H1 (cell line): ENCODE results near the gene KISS1R. TPM values are rescaled to one million over a fixed set of nuclear protein-coding genes. Genes with fewer than 3 reads are reported as not detected.

ENCODE experiments used
- BRCA1 ChIP-seq: IDR thresholded peaks from 2 replicates; pipeline ENCODE4 v1.6.1; 2012; ENCODE audit warnings: low read depth, low read length, improper control_type of control experiment
- RBBP5 ChIP-seq: IDR thresholded peaks from 2 replicates; pipeline ENCODE4 v1.7.1; 2012; ENCODE audit warnings: low read depth, mild to moderate bottlenecking, inconsistent platforms, low read length, moderate library complexity, borderline replicate concordance
- ZNF274 ChIP-seq: IDR thresholded peaks from 2 replicates; pipeline ENCODE4 v1.7.0; 2012; ENCODE audit warnings: low read length, borderline replicate concordance; ENCODE audit errors: extremely low read depth
- polyA plus RNA-seq, 7 experiments: library from polyadenylated mRNA; depleted of rRNA in 3 of 7; stranded (reverse) in 5 of 7; unstranded in 2 of 7; fragments of >200 nt in 5 of 7; fragments of 200-250 nt in 2 of 7; gene quantifications; 1 replicate in 5 of 7; 2 replicates in 1 of 7; 4 replicates in 1 of 7; pipeline versions ENCODE4 v1.2.1 to v1.2.3, GENCODE V29; 2011 to 2013; ENCODE audit warnings: missing spikeins in 2 of 7, mixed read lengths in 2 of 7
- total RNA-seq: library from RNA; stranded (reverse); fragmentation: NEBNext Ultra II Directional; extraction: Animal tissue kit (Norgen Biotek cat#: 25700); gene quantifications from 2 replicates; pipeline ENCODE4 v1.2.1, GENCODE V29; 2021

Gene KISS1R
- total and polyA plus RNA-seq, 2 of the 8 experiments (the other 6 are each of a cell fraction or from before 2014, with no cell fraction given): 2.3 to 2.7 TPM

GRCh38 chr19:912181-913079 is 4.7 kb upstream of the KISS1R start (continued):
- TF ChIP-seq BRCA1: no peak
- no peak for TF ChIP-seq RBBP5
- TF ChIP-seq ZNF274: no peak
- TF ChIP-seq, all 59 proteins: peak for 2
